Skeletal muscle tissue (tissue), 4 donors: Measurements from ENCODE around the gene MPIG6B. TPM values are rescaled to one million over a fixed set of nuclear protein-coding genes. Genes with fewer than 3 reads are reported as not detected.

ENCODE experiments used
- H3K27ac ChIP-seq: one replicate; pipeline ENCODE4 v1.7.0; 2013; ENCODE audit warnings: mild to moderate bottlenecking, low read depth, low read length, inconsistent platforms
- H3K27me3 ChIP-seq, 3 donors: one replicate each; pipeline ENCODE4 v1.7.0; 2013; ENCODE audit warnings: low read length in 3 of 3; ENCODE audit not compliant: control insufficient read depth in 3 of 3, insufficient read depth in 3 of 3
- H3K36me3 ChIP-seq, 3 donors: one replicate each; pipeline ENCODE4 v1.7.0; 2013; ENCODE audit warnings: low read length in 3 of 3; ENCODE audit not compliant: control insufficient read depth in 3 of 3, insufficient read depth in 3 of 3
- H3K4me1 ChIP-seq, 3 donors: one replicate each; pipeline ENCODE4 v1.7.0; 2013; ENCODE audit warnings: low read length in 3 of 3, mild to moderate bottlenecking in 3 of 3; ENCODE audit not compliant: control insufficient read depth in 3 of 3, insufficient read depth in 3 of 3
- H3K4me3 ChIP-seq, 3 donors: one replicate each; pipeline ENCODE4 v1.7.0; 2013; ENCODE audit warnings: low read length in 3 of 3
- H3K9ac ChIP-seq, 3 donors: one replicate each; pipeline ENCODE4 v1.7.0; 2013; ENCODE audit warnings: low read length in 3 of 3, mild to moderate bottlenecking in 3 of 3, moderate library complexity in 2 of 3, low read depth in 1 of 3
- H3K9me3 ChIP-seq, 3 donors: one replicate each; pipeline ENCODE4 v1.7.0; 2013; ENCODE audit warnings: low read length in 3 of 3; ENCODE audit not compliant: control insufficient read depth in 3 of 3
- total RNA-seq: library from RNA; depleted of rRNA; stranded (reverse); fragments of >200 nt; gene quantifications from one replicate; pipeline ENCODE4 v1.2.3, GENCODE V29; 2014
- donor health status: Osteomylitis.

The MPIG6B gene
- total RNA-seq, 1 donor from 2014 or later = 0.52 TPM

DNA sequence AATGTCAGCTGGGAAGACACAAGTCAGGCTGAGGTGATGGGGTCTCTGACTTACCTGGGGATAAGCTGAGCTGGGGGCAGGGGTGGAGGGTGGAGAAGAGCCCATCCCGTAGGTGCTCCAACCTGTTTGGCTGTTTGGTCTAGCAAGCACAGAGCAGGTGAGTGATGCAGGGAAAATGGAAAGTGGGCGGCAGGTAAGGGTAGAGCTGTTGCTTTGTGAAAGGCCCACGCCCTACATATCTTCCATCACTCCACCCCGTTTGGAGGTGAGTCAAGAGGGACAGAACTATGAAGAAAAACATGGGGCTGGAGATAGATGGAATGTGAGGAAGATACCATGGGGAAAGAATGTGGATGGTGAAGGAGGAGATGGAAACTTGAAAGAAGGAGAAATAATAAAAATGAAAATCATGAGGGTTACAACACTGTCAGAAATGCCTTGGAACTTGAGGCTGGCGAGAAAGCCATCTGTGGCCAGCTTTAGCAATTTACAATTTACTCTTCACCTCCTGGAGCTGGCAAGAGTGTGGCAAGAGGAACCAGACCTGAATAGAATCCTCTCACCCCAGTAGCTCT, 2.9 kb upstream of the MPIG6B start:
- Histone ChIP-seq H3K4me1 (peaks cover 0 to under 1% (median 0%) of the 10 kb centered on the region in 3 donors), H3K27me3 (no peaks in the 10 kb centered on the region), H3K9ac (no peak overlapping the region), H3K36me3 (no peaks in the 10 kb centered on the region), H3K27ac (no peak overlapping the region), H3K9me3 (no peaks in the 10 kb centered on the region), H3K4me3 (no peak overlapping the region)

- Histone ChIP-seq H3K4me3 (no peak within 1 kb of the TSS), H3K27me3 (no peaks in the 10 kb centered on the region), H3K36me3 (peaks cover 2 to 7% (median 6%) of the 10 kb centered on the region in 3 donors), H3K9me3 (no peaks in the 10 kb centered on the region), H3K27ac (no peak within 1 kb of the TSS), H3K4me1 (no peaks in the 10 kb centered on the region), H3K9ac (no peak within 1 kb of the TSS)
Observed at GRCh38 chr6:31721351-31722020, 1.7 kb upstream of the MPIG6B start, which contains the start of gene LY6G6C. LY6G6C (minus strand) TSS chr6:31721746; CDS start chr6:31721679, 67 bp downstream.

DNA sequence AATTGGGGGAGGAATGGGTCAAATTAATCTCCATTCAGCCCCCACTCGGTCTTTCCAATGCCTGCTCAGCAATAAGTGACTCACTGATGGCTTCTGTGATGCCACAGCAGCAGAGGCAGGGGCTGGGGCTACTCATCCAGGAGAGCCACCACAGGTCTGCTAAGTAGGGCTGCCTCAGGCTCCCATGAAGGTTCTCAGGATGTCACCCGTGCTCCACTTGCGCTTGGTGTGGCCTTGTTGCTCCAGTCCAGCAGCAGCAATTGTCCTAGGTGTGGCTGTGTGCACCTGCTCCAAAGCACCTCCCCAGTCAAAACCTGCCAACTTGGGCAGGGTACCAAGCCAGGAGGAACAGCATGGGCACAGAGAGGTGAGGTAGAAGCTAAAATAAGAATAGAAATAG, 1.0 kb upstream of the MPIG6B start:
- Histone ChIP-seq H3K9ac (no peak overlapping the region), H3K27me3 (no peaks in the 10 kb centered on the region), H3K4me1 (no peaks in the 10 kb centered on the region), H3K4me3 (no peak overlapping the region), H3K9me3 (no peaks in the 10 kb centered on the region), H3K27ac (no peak overlapping the region), H3K36me3 (peaks cover 6 to 13% (median 9%) of the 10 kb centered on the region in 3 donors)

- Histone ChIP-seq H3K9me3 (no peaks in the 10 kb centered on the region), H3K4me3 (no peak overlapping the region), H3K27me3 (no peaks in the 10 kb centered on the region), H3K4me1 (peaks cover 8 to 11% (median 11%) of the 10 kb centered on the region in 3 donors), H3K36me3 (peaks cover 9 to 15% (median 10%) of the 10 kb centered on the region in 3 donors), H3K27ac (no peak overlapping the region), H3K9ac (no peak overlapping the region)
Observed at GRCh38 chr6:31723980-31724691, 963 bp downstream of the MPIG6B start.

DNA sequence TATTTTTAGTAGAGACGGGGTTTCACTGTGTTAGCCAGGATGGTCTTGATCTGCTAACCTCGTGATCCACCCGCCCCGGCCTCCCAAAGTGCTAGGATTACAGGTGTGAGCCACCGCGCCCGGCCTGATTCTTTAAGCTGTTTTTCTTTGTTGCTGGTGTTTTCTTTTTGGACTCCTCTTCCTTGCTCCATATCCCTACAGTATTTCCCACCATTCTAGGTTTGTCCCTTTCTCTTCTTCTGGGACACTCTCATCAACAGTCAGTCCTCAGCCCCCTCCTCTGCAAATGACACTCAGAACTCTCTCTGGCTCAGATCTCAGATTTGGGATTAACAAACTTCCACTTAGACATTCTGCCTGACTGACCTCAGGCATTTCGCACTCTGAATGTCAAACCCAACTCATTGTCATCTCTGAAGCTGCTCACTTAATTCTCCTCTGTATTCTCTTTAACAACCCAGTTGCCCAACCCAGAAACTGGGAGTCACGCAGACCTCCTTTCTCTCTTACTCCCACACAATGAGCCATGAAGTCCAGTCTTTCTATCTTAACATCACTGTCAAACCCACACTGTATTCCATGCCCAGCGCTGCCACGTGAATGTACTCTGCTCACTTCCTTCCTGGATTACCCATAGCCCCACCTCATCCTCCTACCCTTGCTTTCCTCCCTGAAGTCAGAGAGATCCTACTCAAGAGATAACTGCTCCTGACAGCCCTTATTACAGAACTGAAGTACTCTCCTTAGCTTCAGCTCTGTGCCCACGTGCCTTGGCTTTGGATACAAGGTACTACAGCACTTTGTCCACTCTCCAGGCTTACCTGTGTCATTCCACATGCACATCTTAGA, 2.6 kb downstream of the MPIG6B start:
- Histone ChIP-seq H3K9ac (no peak overlapping the region), H3K9me3 (no peaks in the 10 kb centered on the region), H3K4me3 (no peak overlapping the region), H3K36me3 (peaks cover 9 to 17% (median 10%) of the 10 kb centered on the region in 3 donors), H3K27me3 (no peaks in the 10 kb centered on the region), H3K4me1 (peaks cover 15 to 17% (median 16%) of the 10 kb centered on the region in 3 donors), H3K27ac (no peak overlapping the region)

- no peaks in the 10 kb centered on the region for H3K9me3 ChIP-seq
- peaks cover 15 to 18% (median 16%) of the 10 kb centered on the region in 3 donors for H3K4me1 ChIP-seq
- peak overlapping the region; percentile 59 for H3K27ac ChIP-seq
- H3K4me3 ChIP-seq = no peak overlapping the region
- peak overlapping the region in 1 of 3 donors; percentile 33 for H3K9ac ChIP-seq
- H3K36me3 ChIP-seq = peaks cover 12 to 24% (median 12%) of the 10 kb centered on the region in 3 donors
- no peaks in the 10 kb centered on the region for H3K27me3 ChIP-seq
Observed at GRCh38 chr6:31727034-31727716, 4.0 kb downstream of the MPIG6B start.

- Histone ChIP-seq H3K27ac (peak overlapping the region; percentile 95), H3K36me3 (peaks cover 13 to 27% (median 15%) of the 10 kb centered on the region in 3 donors), H3K9me3 (no peaks in the 10 kb centered on the region), H3K9ac (peak overlapping the region in 2 of 3 donors; percentile 81 to 86), H3K4me1 (peaks cover 15 to 18% (median 16%) of the 10 kb centered on the region in 3 donors), H3K4me3 (peak overlapping the region; percentile 80 to 88 (median 81)), H3K27me3 (no peaks in the 10 kb centered on the region)
Observed at GRCh38 chr6:31727717-31728671, 4.8 kb downstream of the MPIG6B start.

DNA sequence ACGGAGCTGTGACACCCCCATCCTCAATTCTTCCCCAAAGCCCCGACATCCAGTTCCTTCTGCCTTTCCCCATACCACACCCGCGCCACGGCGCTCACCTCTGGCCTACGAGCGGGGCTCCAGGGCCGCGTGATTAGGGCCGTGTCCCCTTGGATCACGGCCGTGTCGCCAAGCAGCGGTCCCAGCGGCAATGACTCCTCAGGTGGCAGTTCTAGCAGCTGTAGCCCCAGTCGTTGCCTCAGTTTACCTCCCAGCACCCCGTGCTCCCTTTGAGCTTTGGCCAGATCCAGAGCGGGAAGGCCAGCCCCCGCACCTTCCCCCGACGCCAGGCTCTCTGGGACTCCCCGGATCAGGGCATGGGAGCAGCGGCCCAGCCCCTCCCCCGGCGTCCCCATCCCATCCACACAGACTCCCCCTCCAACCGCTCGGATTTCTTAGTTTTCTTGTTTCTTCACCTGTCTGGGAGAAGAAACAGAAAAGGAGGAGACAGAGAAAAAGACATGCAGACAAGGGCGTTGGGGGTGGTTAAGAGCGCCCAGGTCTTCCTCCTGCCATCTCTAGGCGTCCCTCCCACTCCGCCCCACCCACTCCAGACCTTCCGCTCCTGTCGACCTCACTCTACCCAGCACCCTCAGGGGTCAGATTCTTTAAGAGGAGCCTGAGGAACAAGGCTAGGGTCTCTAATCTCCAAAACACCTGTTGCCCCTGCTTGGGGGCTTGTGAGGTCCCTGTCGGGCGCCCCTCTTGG, 5.8 kb downstream of the MPIG6B start, which contains the start of gene DDAH2:
Gene DDAH2 (minus strand): TSS at position 533 of the 748 bp plus-strand sequence. CDS start 138 bp downstream, at position 395.
- H3K4me3 ChIP-seq = peak within 1 kb of the TSS; percentile 80 to 88 (median 81)
- H3K9me3 ChIP-seq = no peaks in the 10 kb centered on the region
- H3K27me3 ChIP-seq = no peaks in the 10 kb centered on the region
- H3K36me3 ChIP-seq = peaks cover 13 to 34% (median 22%) of the 10 kb centered on the region in 3 donors
- H3K4me1 ChIP-seq = peaks cover 16 to 19% (median 18%) of the 10 kb centered on the region in 3 donors
- H3K9ac ChIP-seq = peak within 1 kb of the TSS; percentile 81 to 86 (median 84)
- peak within 1 kb of the TSS; percentile 95 for H3K27ac ChIP-seq
